Spinal cord (tissue), 10 donors: ENCODE data around the gene SEL1L3. TPM values are rescaled to one million over a fixed set of nuclear protein-coding genes. Genes with fewer than 3 reads are reported as not detected.
"Not testable (repeated sequence)": the region's sequence is repeated elsewhere in the genome, so short reads cannot be mapped to it uniquely, and the experiment has no call there.

Source experiments
- DNase-seq, 6 donors: peaks; one replicate each; pipeline versions ENCODE4 v3.0.0 to v3.0.0-alpha.2; 2013 to 2015; ENCODE audit warnings: low spot score in 6 of 6, low read depth in 4 of 6
- H3K27ac ChIP-seq: one replicate; pipeline ENCODE4 v1.5.1; 2013; ENCODE audit warnings: low read depth, low read length, control low read depth
- H3K27me3 ChIP-seq: one replicate; pipeline ENCODE4 v1.6.1; 2013; ENCODE audit warnings: low read length; ENCODE audit not compliant: control insufficient read depth, insufficient read depth
- H3K36me3 ChIP-seq: one replicate; pipeline ENCODE4 v1.6.1; 2013; ENCODE audit warnings: low read length; ENCODE audit not compliant: control insufficient read depth, insufficient read depth
- H3K4me1 ChIP-seq: one replicate; pipeline ENCODE4 v1.6.1; 2013; ENCODE audit warnings: low read length; ENCODE audit not compliant: control insufficient read depth, insufficient read depth
- H3K4me3 ChIP-seq: one replicate; pipeline ENCODE4 v1.5.1; 2013; ENCODE audit warnings: low read depth, low read length, control low read depth
- H3K9me3 ChIP-seq: one replicate; pipeline ENCODE4 v1.6.1; 2013; ENCODE audit warnings: low read length; ENCODE audit not compliant: control insufficient read depth, insufficient read depth
- WGBS: methylation state at CpG from one replicate; pipeline ENCODE4 v1.1.5; 2013; ENCODE audit warnings: missing lambda C conversion rate; ENCODE audit not compliant: insufficient coverage; 5-methylcytosine and 5-hydroxymethylcytosine counted together
- polyA plus RNA-seq, 2 donors: library from polyadenylated mRNA; unstranded; fragments of 120-200 nt; gene quantifications; one replicate each; pipeline ENCODE4 v1.2.1, GENCODE V29; 2013; ENCODE audit not compliant: insufficient read length in 2 of 2
- total RNA-seq, 2 donors: library from RNA; depleted of rRNA in 1 of 2; stranded (reverse); fragments of 120-200 nt in 1 of 2; fragments of >200 nt in 1 of 2; gene quantifications; one replicate each; pipeline versions ENCODE4 v1.2.3 to v1.2.4, GENCODE V29; 2013 to 2014
- donor health status: healthy.

The SEL1L3 gene
- total and polyA plus RNA-seq, 4 donors, result 19.2 to 27.5 (median 22.6) TPM

- Histone ChIP-seq H3K4me3 (no peak overlapping the region), H3K27me3 (no peaks in the 10 kb centered on the region), H3K4me1 (peaks cover 11% of the 10 kb centered on the region), H3K9me3 (no peaks in the 10 kb centered on the region), H3K27ac (no peak overlapping the region), H3K36me3 (no peaks in the 10 kb centered on the region)
- 74% methylated on average over 6 of the region's 6 CpGs for WGBS
- no peak for DNase-seq
Observed at GRCh38 chr4:25867781-25868294, 5.0 kb upstream of the SEL1L3 start.

- H3K4me1 ChIP-seq, result peaks cover 14% of the 10 kb centered on the region
- H3K27me3 ChIP-seq, H3K36me3 ChIP-seq, H3K9me3 ChIP-seq, H3K4me3 ChIP-seq, DNase-seq, H3K27ac ChIP-seq: not testable (repeated sequence)
- WGBS, result no CpG with 5 or more reads among the region's 4 CpGs
Observed at GRCh38 chr4:25866401-25866800, 3.6 kb upstream of the SEL1L3 start.

- H3K4me3 ChIP-seq, result no peak overlapping the region
- no peak for DNase-seq
- no peaks in the 10 kb centered on the region for H3K9me3 ChIP-seq
- peaks cover 14% of the 10 kb centered on the region for H3K4me1 ChIP-seq
- no peak overlapping the region for H3K27ac ChIP-seq
- WGBS, result 20% methylated on average over 1 of the region's 4 CpGs
- no peaks in the 10 kb centered on the region for H3K36me3 ChIP-seq
- no peaks in the 10 kb centered on the region for H3K27me3 ChIP-seq
Observed at GRCh38 chr4:25865586-25865985, 2.8 kb upstream of the SEL1L3 start.

- 42% methylated on average over 27 of the region's 29 CpGs for WGBS
- peak overlapping the region; percentile 52 for H3K4me3 ChIP-seq
Observed at GRCh38 chr4:25863831-25864418, 1.1 kb upstream of the SEL1L3 start.

GRCh38 chr4:25863347-25863784, 578 bp upstream of the SEL1L3 start:
- Histone ChIP-seq H3K27me3 (peaks cover 4% of the 10 kb centered on the region), H3K9me3 (no peaks in the 10 kb centered on the region), H3K27ac (peak overlapping the region; percentile 7), H3K4me3 (peak overlapping the region; percentile 52), H3K36me3 (no peaks in the 10 kb centered on the region), H3K4me1 (peaks cover 14% of the 10 kb centered on the region)
- 4% methylated on average over 26 of the region's 26 CpGs for WGBS
- peak in 1 of 6 donors; percentile 42 for DNase-seq

More at GRCh38 chr4:25863831-25864418, 1.1 kb upstream of the SEL1L3 start:
- Histone ChIP-seq H3K27me3 (peaks cover 4% of the 10 kb centered on the region), H3K9me3 (no peaks in the 10 kb centered on the region), H3K27ac (peak overlapping the region; percentile 7), H3K36me3 (no peaks in the 10 kb centered on the region), H3K4me1 (peaks cover 14% of the 10 kb centered on the region)
- peak in 2 of 6 donors; percentile 37 to 72 for DNase-seq

GRCh38 chr4:25861951-25862410, 807 bp downstream of the SEL1L3 start:
- Histone ChIP-seq H3K4me3 (peak overlapping the region; percentile 43), H3K36me3 (no peaks in the 10 kb centered on the region), H3K9me3 (no peaks in the 10 kb centered on the region), H3K27me3 (peaks cover 4% of the 10 kb centered on the region), H3K27ac (no peak overlapping the region), H3K4me1 (peaks cover 14% of the 10 kb centered on the region)
- under 1% methylated on average over 31 of the region's 32 CpGs for WGBS
- peak in 3 of 6 donors; percentile 13 to 71 (median 68) for DNase-seq

GRCh38 chr4:25861280-25861950, 1.4 kb downstream of the SEL1L3 start:
- 90% methylated on average over 2 of the region's 5 CpGs for WGBS
- Histone ChIP-seq H3K27me3 (peaks cover 4% of the 10 kb centered on the region), H3K27ac (peak overlapping the region; percentile 40), H3K9me3 (no peaks in the 10 kb centered on the region), H3K4me1 (peaks cover 14% of the 10 kb centered on the region), H3K36me3 (no peaks in the 10 kb centered on the region), H3K4me3 (peak overlapping the region; percentile 43)
- DNase-seq, result no peak

GRCh38 chr4:25860586-25861279, 2.1 kb downstream of the SEL1L3 start:
- Histone ChIP-seq H3K27me3 (peaks cover 4% of the 10 kb centered on the region), H3K4me3 (no peak overlapping the region), H3K4me1 (peaks cover 14% of the 10 kb centered on the region), H3K9me3 (no peaks in the 10 kb centered on the region), H3K36me3 (no peaks in the 10 kb centered on the region), H3K27ac (peak overlapping the region; percentile 40)
- no peak for DNase-seq
- 77% methylated on average over 3 of the region's 7 CpGs for whole genome bisulfite sequencing

- no peak overlapping the region for H3K27ac ChIP-seq
- H3K9me3 ChIP-seq, result no peaks in the 10 kb centered on the region
- H3K27me3 ChIP-seq, result peaks cover 4% of the 10 kb centered on the region
- H3K4me1 ChIP-seq, result peaks cover 14% of the 10 kb centered on the region
- WGBS, result 47% methylated on average over 3 of the region's 6 CpGs
- DNase-seq, result peak in 1 of 6 donors; percentile 35
- H3K36me3 ChIP-seq, result no peaks in the 10 kb centered on the region
- H3K4me3 ChIP-seq, result no peak overlapping the region
Observed at GRCh38 chr4:25859429-25860148, 3.2 kb downstream of the SEL1L3 start.
